Panc1 (cell line): Measurements from ENCODE around the gene COX7A1. TPM values are rescaled to one million over a fixed set of nuclear protein-coding genes. Genes with fewer than 3 reads are reported as not detected.

ENCODE experiments used
- ATAC-seq: fragments of 200-7000 bp; cut with Tn5 transposase; 2 replicates; pipeline ENCODE4 v1.9.1; 2020; ENCODE audit warnings: mild to moderate bottlenecking, moderate library complexity
- BruUV-seq: library from RNA; stranded (reverse); fragments of 400-500 nt; replicated peaks from 2 replicates; lab custom pipeline; 2021; lab: Mats Ljungman, UMichigan
- CTCF ChIA-PET: fragments of 300-600 bp; sonication (Branson Sonifier 250); formaldehyde crosslinking; loops from one replicate; lab custom pipeline; 2022; ENCODE audit warnings: antibody characterized with exemption; lab: Charles Lee
- POLR2A ChIA-PET: fragments of 300-600 bp; sonication (Branson Sonifier 250); formaldehyde crosslinking; loops from one replicate; lab custom pipeline; 2022; ENCODE audit warnings: antibody characterized with exemption; lab: Charles Lee
- DNase-seq: peaks from one replicate; pipeline ENCODE4 v3.0.0-alpha.2; 2010; ENCODE audit warnings: low read depth, low spot score
- H3K27ac ChIP-seq: 2 replicates; pipeline ENCODE4 v1.5.1; 2011; ENCODE audit warnings: mild to moderate bottlenecking, low read length, inconsistent platforms
- H3K27me3 ChIP-seq: fragments of 200-500 bp; sonication (Bioruptor generic); 2 replicates; pipeline ENCODE4 v1.6.0; 2014; ENCODE audit warnings: low read length, inconsistent platforms; ENCODE audit not compliant: control insufficient read depth, insufficient read depth
- H3K36me3 ChIP-seq: fragments of 200-500 bp; sonication (Bioruptor generic); 2 replicates; pipeline ENCODE4 v1.5.1; 2014; ENCODE audit warnings: inconsistent platforms, mild to moderate bottlenecking, low read length, moderate library complexity; ENCODE audit not compliant: control insufficient read depth, insufficient read depth
- H3K4me1 ChIP-seq: 2 replicates; pipeline ENCODE4 v1.5.1; 2011; ENCODE audit warnings: inconsistent platforms, mild to moderate bottlenecking, low read length, moderate library complexity; ENCODE audit not compliant: control insufficient read depth, insufficient read depth
- H3K4me3 ChIP-seq, 2 experiments: 2 replicates each; pipeline ENCODE4 v1.5.1; 2011 to 2012; ENCODE audit warnings: low read depth in 2 of 2, low read length in 2 of 2, mild to moderate bottlenecking in 2 of 2, inconsistent platforms in 1 of 2, moderate library complexity in 1 of 2
- H3K9me3 ChIP-seq: fragments of 200-500 bp; sonication (Bioruptor generic); 2 replicates; pipeline ENCODE4 v1.5.1; 2014; ENCODE audit warnings: low read depth, mild to moderate bottlenecking, inconsistent platforms, low read length, moderate library complexity; ENCODE audit not compliant: control insufficient read depth, insufficient read depth
- CTCF ChIP-seq: fragments of 450-650 bp; IDR thresholded peaks from 2 replicates; pipeline ENCODE4 v1.5.1; 2017; ENCODE audit warnings: mild to moderate bottlenecking
- POLR2AphosphoS5 ChIP-seq: IDR thresholded peaks from 2 replicates; pipeline ENCODE4 v1.6.1; 2012; ENCODE audit warnings: mild to moderate bottlenecking, low read depth, low read length, moderate library complexity
- REST ChIP-seq, 2 experiments: IDR thresholded peaks; 2 replicates each; pipeline ENCODE4 v1.6.1; 2011 to 2012; ENCODE audit warnings: low read depth in 2 of 2, control low read depth in 1 of 2, low read length in 1 of 2, mild to moderate bottlenecking in 1 of 2, moderate library complexity in 1 of 2; ENCODE audit not compliant: insufficient read depth in 1 of 2
- SIN3A ChIP-seq: IDR thresholded peaks from 2 replicates; pipeline ENCODE4 v1.6.1; 2012; ENCODE audit warnings: low read depth, mild to moderate bottlenecking, low read length, moderate library complexity, borderline replicate concordance; ENCODE audit not compliant: insufficient read depth
- TCF7L2 ChIP-seq: IDR thresholded peaks from 2 replicates; pipeline ENCODE4 v1.6.1; 2011; ENCODE audit warnings: mild to moderate bottlenecking, low read depth, low read length, inconsistent platforms
- in situ Hi-C: cut with HindIII; loops from 2 replicates; pipeline ENCODE4 v1.10.0; 2016; ENCODE audit warnings: low sequenced_read_pairs, low pct_unique_long_range_greater_than_20kb
- intact Hi-C: fragments of 100-400 bp; cut with micrococcal nuclease; formaldehyde crosslinking; loops from one replicate; pipeline ENCODE4 v1.10.0; 2022; ENCODE audit not compliant: unreplicated experiment
- total RNA-seq: library from RNA; stranded (reverse); gene quantifications from one replicate; pipeline ENCODE4 v1.2.1, GENCODE V29; 2021; ENCODE audit not compliant: unreplicated experiment

COX7A1 gene
- total RNA-seq, 1 experiment from 2014 or later, result 0.33 TPM

GRCh38 chr19:36153126-36153525, 879 bp upstream of the COX7A1 start:
- Histone ChIP-seq H3K9me3 (no peaks in the 10 kb centered on the region), H3K4me3 (no peak overlapping the region), H3K27ac (no peak overlapping the region), H3K4me1 (no peaks in the 10 kb centered on the region), H3K36me3 (no peaks in the 10 kb centered on the region), H3K27me3 (no peaks in the 10 kb centered on the region)
- DNase-seq, result no peak
- POLR2A ChIA-PET, result interaction anchor here (0.7 kb wide), 1 partner anchor 43 kb away, joined by 3 read pairs; no protein-coding TSS in a partner anchor
- no TSS peak for BruUV-seq
- in situ Hi-C loops, result no loop called here
- no peak for ATAC-seq
- CTCF ChIA-PET, result interaction anchor here (0.7 to 1.0 kb wide), 2 partner anchors 10 to 25 kb away, joined by 3 to 4 read pairs; no protein-coding TSS in a partner anchor
- intact Hi-C loops, result no loop called here
- no peak for TF ChIP-seq REST (IDR thresholded peaks at IDR 0.05; ENCODE audit: insufficient read depth in 1 of 2, low read depth in 2 of 2, low read length in 1 of 2)
- no peak for TF ChIP-seq POLR2AphosphoS5

GRCh38 chr19:36152019-36152351, 262 bp downstream of the COX7A1 start:
- CTCF ChIA-PET, result no interaction called here
- TF ChIP-seq SIN3A (no peak), POLR2AphosphoS5 (peak; percentile 43; the same call in 1 of the 2 replicates), TCF7L2 (no peak), REST (IDR thresholded peaks at IDR 0.05; ENCODE audit: insufficient read depth in 1 of 2, low read depth in 2 of 2, low read length in 1 of 2) (no peak), CTCF (no peak)
- no peak overlapping the region for H3K4me3 ChIP-seq
- H3K9me3 ChIP-seq, result no peaks in the 10 kb centered on the region
- no peaks in the 10 kb centered on the region for H3K4me1 ChIP-seq
- no peaks in the 10 kb centered on the region for H3K36me3 ChIP-seq
- DNase-seq (no peak), ATAC-seq (0 out of 2 replicates have a peak, but pooled peaks have one; percentile 3)
- no peaks in the 10 kb centered on the region for H3K27me3 ChIP-seq
- intact Hi-C loops, result no loop called here
- H3K27ac ChIP-seq, result no peak overlapping the region
- in situ Hi-C loops, result no loop called here
- BruUV-seq, result no TSS peak
- POLR2A ChIA-PET, result interaction anchor here (0.6 kb wide), 1 partner anchor 21 kb away, joined by 3 read pairs; no protein-coding TSS in a partner anchor
